Heart left ventricle (tissue), 16 donors: ENCODE measurements around the gene SPPL3. TPM values are rescaled to one million over a fixed set of nuclear protein-coding genes. Genes with fewer than 3 reads are reported as not detected.

Source experiments
- ATAC-seq, 4 donors: fragments of 200-7000 bp; cut with Tn5 transposase; one replicate each; pipeline ENCODE4 v1.9.1; 2020 to 2022; ENCODE audit warnings: moderate library complexity in 4 of 4, mild to moderate bottlenecking in 3 of 4, moderate number of reproducible peaks in 1 of 4
- DNase-seq, 5 donors: peaks; one replicate each; pipeline ENCODE4 v3.0.0-alpha.2; 2020
- H3K27ac ChIP-seq, 12 donors: fragments of 200-600 bp; sonication (generic) in 4 of 12; one replicate each; pipeline versions ENCODE4 v1.5.0 to v1.8.0; 2016 to 2022; ENCODE audit warnings: mild to moderate bottlenecking in 2 of 12
- H3K27me3 ChIP-seq, 9 donors: fragments of 200-600 bp; sonication (generic) in 2 of 9; one replicate each; pipeline versions ENCODE4 v1.5.1 to v1.8.0; 2016 to 2022; ENCODE audit warnings: mild to moderate bottlenecking in 3 of 9
- H3K36me3 ChIP-seq, 9 donors: fragments of 200-600 bp; sonication (generic) in 2 of 9; one replicate each; pipeline versions ENCODE4 v1.5.0 to v1.8.0; 2018 to 2022; ENCODE audit warnings: mild to moderate bottlenecking in 2 of 9
- H3K4me1 ChIP-seq, 12 donors: fragments of 200-600 bp; sonication (generic) in 4 of 12; one replicate each; pipeline versions ENCODE4 v1.5.0 to v1.8.0; 2016 to 2022; ENCODE audit warnings: mild to moderate bottlenecking in 3 of 12
- H3K4me3 ChIP-seq, 12 donors: fragments of 200-600 bp; sonication (generic) in 4 of 12; one replicate each; pipeline versions ENCODE4 v1.5.0 to v1.8.0; 2017 to 2022; ENCODE audit warnings: mild to moderate bottlenecking in 9 of 12, moderate library complexity in 4 of 12
- H3K9me3 ChIP-seq, 12 donors: fragments of 200-600 bp; sonication (generic) in 4 of 12; one replicate each; pipeline versions ENCODE4 v1.5.0 to v1.8.0; 2016 to 2022; ENCODE audit warnings: mild to moderate bottlenecking in 1 of 12
- CTCF ChIP-seq, 12 donors: fragments of 200-600 bp; sonication (generic) in 4 of 12; IDR thresholded peaks; one replicate each; pipeline versions ENCODE4 v1.5.0 to v1.8.0; 2018 to 2022; ENCODE audit warnings: antibody characterized with exemption in 12 of 12, mild to moderate bottlenecking in 5 of 12
- POLR2A ChIP-seq, 2 donors: fragments of 450-650 bp; IDR thresholded peaks; one replicate each; pipeline ENCODE4 v1.6.1; 2017; ENCODE audit warnings: antibody characterized with exemption in 2 of 2, mild to moderate bottlenecking in 2 of 2, moderate library complexity in 2 of 2
- WGBS, 4 donors: extraction: QIAGEN DNeasy Blood & Tissue Kit in 2 of 4; methylation state at CpG; one replicate each; pipeline versions ENCODE4 v1.1.5 to v1.1.7; 2013 to 2018; 5-methylcytosine and 5-hydroxymethylcytosine counted together
- intact Hi-C, 10 donors: fragments of 100-400 bp; cut with DNase I; formaldehyde crosslinking; loops; one replicate each; pipeline versions ENCODE4 v1.11.1 to v1.14.2; 2022
- polyA plus RNA-seq, 2 donors: library from polyadenylated mRNA; stranded (reverse); fragments of 200-250 nt; gene quantifications; one replicate each; pipeline ENCODE4 v1.2.3, GENCODE V29; 2013
- total RNA-seq, 9 donors: library from RNA; depleted of rRNA in 2 of 9; stranded (reverse); fragments of >200 nt in 2 of 9; fragmentation: NEBNext Ultra II Directional in 3 of 9; extraction: Animal tissue kit (Norgen Biotek cat#: 25700) in 3 of 9; gene quantifications; one replicate each; pipeline versions ENCODE4 v1.1.0 to v1.2.4, GENCODE V29; 2016 to 2023
- donor health status: ischemic (EF 13 %, LVEDD 7.1; RV severe dilation, severe dysfunction).
- donor health status: healthy with polysubstance abuse.
- donor health status: DM: no; HTN: yes; CAD: no.
- donor health status: DM: no; HTN: no; CAD: no.
- donor health status: ischemic (EF 25% LVEDD 6.9; RV normal size, moderate dysfunction).
- donor health status: ischemic (EF 25% LVEDD 5.7; RV mildly dilated, moderate dysfunction).
- donor health status: healthy.
- donor health status: DM: yes; HTN: yes; CAD: no.
- donor health status: ischemic (EF 35%, LVEDD 5.7; RV mildly dilated, moderate dysfunction).
- donor health status: nonischemic (EF 11% LVEDD 7.7; RV severe dilation, severe dysfunction).
- donor health status: DM: yes; HTN: yes; CAD: no.
- donor health status: PGD.
- donor health status: ischemic (EF 29% LVEDD 5.4; RV normal size, mild dysfunction).
- donor health status: nonischemic (EF 23%, LVEDD 6.1; RV moderate dilation, normal function).

SPPL3 gene
- total and polyA plus RNA-seq, 11 donors: 8.2 to 48.2 (median 26.5) TPM

GRCh38 chr12:120844297-120844696, 59.9 kb downstream of the SPPL3 start:
- Histone ChIP-seq H3K27me3 (no peaks in the 10 kb centered on the region), H3K36me3 (peaks cover 0 to 5% (median 0%) of the 10 kb centered on the region in 9 donors), H3K27ac (peak overlapping the region in 1 of 12 donors; percentile 27), H3K4me1 (peaks cover 0 to 87% (median 54%) of the 10 kb centered on the region in 12 donors), H3K4me3 (no peak overlapping the region), H3K9me3 (no peaks in the 10 kb centered on the region)
- intact Hi-C loops: loop anchor here in 1 of 10 donors (10.0 kb wide), 2 partner anchors 59 to 61 kb away; partner anchors contain the start of gene SPPL3
- no peak for TF ChIP-seq CTCF (IDR thresholded peaks at IDR 0.05)
- no peak for TF ChIP-seq POLR2A (IDR thresholded peaks at IDR 0.05)
- WGBS, 4 donors: 67 to 68% (median 67%) methylated on average over 5 of the region's 5 CpGs
- DNase-seq (no peak), ATAC-seq (no peak)

- peaks cover 0 to 81% (median 50%) of the 10 kb centered on the region in 12 donors for H3K4me1 ChIP-seq
- no peak for ATAC-seq
- peaks cover 0 to 5% (median 0%) of the 10 kb centered on the region in 9 donors for H3K36me3 ChIP-seq
- H3K27ac ChIP-seq: no peak overlapping the region
- intact Hi-C loops: loop anchor here in 1 of 10 donors (10.0 kb wide), 2 partner anchors 59 to 61 kb away; partner anchors contain the start of gene SPPL3
- H3K27me3 ChIP-seq: no peaks in the 10 kb centered on the region
- H3K4me3 ChIP-seq: no peak overlapping the region
- WGBS, 4 donors: 94 to 99% (median 97%) methylated on average over 6 of the region's 6 CpGs
- no peaks in the 10 kb centered on the region for H3K9me3 ChIP-seq
- no peak for DNase-seq
- TF ChIP-seq CTCF (IDR thresholded peaks at IDR 0.05) (no peak), POLR2A (IDR thresholded peaks at IDR 0.05) (no peak)
Observed at GRCh38 chr12:120843472-120843871, 60.7 kb downstream of the SPPL3 start.

GRCh38 chr12:120842595-120842994, 61.6 kb downstream of the SPPL3 start:
- Histone ChIP-seq H3K27ac (no peak overlapping the region), H3K27me3 (no peaks in the 10 kb centered on the region), H3K36me3 (peaks cover 0 to 5% (median 0%) of the 10 kb centered on the region in 9 donors), H3K4me3 (no peak overlapping the region), H3K4me1 (peaks cover 0 to 75% (median 43%) of the 10 kb centered on the region in 12 donors), H3K9me3 (no peaks in the 10 kb centered on the region)
- DNase-seq (no peak), ATAC-seq (no peak)
- WGBS, 4 donors: 83 to 93% (median 90%) methylated on average over 3 of the region's 3 CpGs
- intact Hi-C loops: loop anchor here in 1 of 10 donors (10.0 kb wide), 2 partner anchors 58 to 62 kb away; partner anchors contain the start of gene SPPL3
- TF ChIP-seq POLR2A (IDR thresholded peaks at IDR 0.05) (no peak), CTCF (IDR thresholded peaks at IDR 0.05) (no peak)

- ATAC-seq (no peak), DNase-seq (no peak)
- H3K36me3 ChIP-seq: peaks cover 0 to 5% (median 0%) of the 10 kb centered on the region in 9 donors
- H3K27me3 ChIP-seq: no peaks in the 10 kb centered on the region
- 65 to 75% (median 71%) methylated on average over 3 of the region's 3 CpGs for WGBS, 4 donors
- no peak overlapping the region for H3K4me3 ChIP-seq
- intact Hi-C loops: loop anchor here in 1 of 10 donors (10.0 kb wide), 2 partner anchors 57 to 63 kb away; partner anchors contain the start of gene SPPL3
- H3K27ac ChIP-seq: peak overlapping the region in 1 of 12 donors; percentile 46
- H3K9me3 ChIP-seq: no peaks in the 10 kb centered on the region
- TF ChIP-seq POLR2A (IDR thresholded peaks at IDR 0.05) (no peak), CTCF (IDR thresholded peaks at IDR 0.05) (no peak)
- peaks cover 0 to 75% (median 34%) of the 10 kb centered on the region in 12 donors for H3K4me1 ChIP-seq
Observed at GRCh38 chr12:120841525-120841924, 62.6 kb downstream of the SPPL3 start.
